Tibial artery (tissue), 4 donors: ENCODE measurements around the gene B2M.
A peak's percentile ranks its signal among the peaks of the same experiment; 100 is the strongest.
"Not testable (repeated sequence)": the region's sequence is repeated elsewhere in the genome, so short reads cannot be mapped to it uniquely, and the experiment has no call there.

Experiments
- DNase-seq, 2 donors: peaks; one replicate each; pipeline ENCODE4 v3.0.0-alpha.2; 2019
- H3K27ac ChIP-seq, 2 donors: fragments of 200-600 bp; sonication (generic) in 1 of 2; 1 replicate in 1 of 2; 2 replicates in 1 of 2; pipeline ENCODE4 v1.5.1; 2018 to 2019; ENCODE audit warnings: mild to moderate bottlenecking in 1 of 2
- H3K27me3 ChIP-seq, 2 donors: fragments of 200-600 bp; sonication (generic) in 1 of 2; one replicate each; pipeline versions ENCODE4 v1.5.1 to v1.6.0; 2016 to 2019
- H3K36me3 ChIP-seq, 3 donors: fragments of 200-600 bp; sonication (generic) in 2 of 3; one replicate each; pipeline ENCODE4 v1.5.1; 2016 to 2019; ENCODE audit warnings: mild to moderate bottlenecking in 2 of 3
- H3K4me1 ChIP-seq, 4 donors: fragments of 200-600 bp; sonication (generic) in 2 of 4; 1 replicate in 3 of 4; 2 replicates in 1 of 4; pipeline ENCODE4 v1.5.1; 2016 to 2019
- H3K4me3 ChIP-seq, 2 donors: fragments of 200-600 bp; sonication (generic) in 1 of 2; 1 replicate in 1 of 2; 2 replicates in 1 of 2; pipeline ENCODE4 v1.5.1; 2018 to 2019; ENCODE audit warnings: mild to moderate bottlenecking in 2 of 2
- H3K9me3 ChIP-seq, 3 donors: fragments of 200-600 bp; sonication (generic) in 1 of 3; one replicate each; pipeline ENCODE4 v1.5.1; 2016 to 2019
- intact Hi-C: fragments of 100-400 bp; cut with DNase I; formaldehyde crosslinking; loops from one replicate; pipeline ENCODE4 v1.15.0; 2023; ENCODE audit warnings: low total_unique reads
- TF ChIP-seq, protein P1 (sequence below), 2 experiments: fragments of 200-600 bp in 1 of 2; fragments of 450-650 bp in 1 of 2; IDR thresholded peaks; one replicate each; pipeline ENCODE4 v1.5.1; 2017 to 2019; ENCODE audit warnings: antibody characterized with exemption in 2 of 2, mild to moderate bottlenecking in 1 of 2, moderate library complexity in 1 of 2

Gene B2M

DNA sequence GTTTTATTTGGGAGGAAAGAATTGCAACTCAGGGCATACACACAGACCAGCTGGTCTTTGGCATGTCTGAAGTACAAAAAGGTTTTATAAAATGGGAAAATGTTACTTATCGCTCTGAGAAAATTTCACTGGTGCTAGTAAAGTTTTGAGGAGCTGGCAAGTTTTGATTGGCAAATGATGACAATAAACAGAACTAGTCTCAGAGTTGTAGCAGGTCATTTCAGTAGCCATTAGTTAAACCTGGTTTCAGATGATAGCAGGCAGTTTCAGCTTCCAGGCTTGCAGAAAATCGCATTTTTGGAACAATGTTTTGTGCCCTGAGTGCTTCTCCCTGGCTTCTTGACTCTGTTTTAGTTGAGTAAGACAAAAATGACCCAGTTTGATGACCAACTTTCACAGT, 10.7 kb downstream of the B2M start:
- H3K27ac ChIP-seq = no peak overlapping the region

DNA sequence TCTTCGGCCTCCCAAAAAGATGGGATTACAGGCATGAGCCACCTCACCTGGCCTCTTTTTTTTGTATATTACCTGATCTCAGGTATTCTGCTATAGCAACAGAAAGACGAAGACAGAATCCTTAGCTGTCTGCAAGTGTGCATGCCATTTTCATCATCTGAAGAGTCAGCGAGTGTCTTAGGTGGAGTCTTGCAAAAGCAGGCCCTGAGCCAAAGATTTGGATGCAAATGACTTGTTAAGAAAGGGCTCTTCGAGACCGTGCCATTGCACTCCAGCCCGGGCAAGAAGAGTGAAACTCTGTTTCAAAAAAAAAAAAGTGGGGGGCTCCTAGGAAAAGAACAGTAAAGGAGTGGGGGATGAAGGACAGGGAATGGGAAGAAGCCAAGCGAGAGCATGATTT, 14.8 kb downstream of the B2M start:
- Histone ChIP-seq H3K9me3 (no peaks in the 10 kb centered on the region), H3K27ac (peak overlapping the region; percentile 93 to 95), H3K4me3 (no peak overlapping the region), H3K4me1 (peaks cover 0 to 37% (median 4%) of the 10 kb centered on the region in 4 donors), H3K36me3 (no peaks in the 10 kb centered on the region), H3K27me3 (no peaks in the 10 kb centered on the region)
- TF ChIP-seq, protein P1, sequence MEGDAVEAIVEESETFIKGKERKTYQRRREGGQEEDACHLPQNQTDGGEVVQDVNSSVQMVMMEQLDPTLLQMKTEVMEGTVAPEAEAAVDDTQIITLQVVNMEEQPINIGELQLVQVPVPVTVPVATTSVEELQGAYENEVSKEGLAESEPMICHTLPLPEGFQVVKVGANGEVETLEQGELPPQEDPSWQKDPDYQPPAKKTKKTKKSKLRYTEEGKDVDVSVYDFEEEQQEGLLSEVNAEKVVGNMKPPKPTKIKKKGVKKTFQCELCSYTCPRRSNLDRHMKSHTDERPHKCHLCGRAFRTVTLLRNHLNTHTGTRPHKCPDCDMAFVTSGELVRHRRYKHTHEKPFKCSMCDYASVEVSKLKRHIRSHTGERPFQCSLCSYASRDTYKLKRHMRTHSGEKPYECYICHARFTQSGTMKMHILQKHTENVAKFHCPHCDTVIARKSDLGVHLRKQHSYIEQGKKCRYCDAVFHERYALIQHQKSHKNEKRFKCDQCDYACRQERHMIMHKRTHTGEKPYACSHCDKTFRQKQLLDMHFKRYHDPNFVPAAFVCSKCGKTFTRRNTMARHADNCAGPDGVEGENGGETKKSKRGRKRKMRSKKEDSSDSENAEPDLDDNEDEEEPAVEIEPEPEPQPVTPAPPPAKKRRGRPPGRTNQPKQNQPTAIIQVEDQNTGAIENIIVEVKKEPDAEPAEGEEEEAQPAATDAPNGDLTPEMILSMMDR (IDR thresholded peaks at IDR 0.05) = no peak
- DNase-seq = no peak
- intact Hi-C loops = no loop called here

More for the DNA sequence above, 10.7 kb downstream of the B2M start:
- Histone ChIP-seq H3K4me1 (peaks cover 0 to 10% (median 0%) of the 10 kb centered on the region in 4 donors), H3K27me3 (no peaks in the 10 kb centered on the region), H3K36me3 (peaks cover 18 to 21% (median 20%) of the 10 kb centered on the region in 3 donors), H3K4me3 (no peak overlapping the region), H3K9me3 (no peaks in the 10 kb centered on the region)
- TF ChIP-seq, protein P1 (IDR thresholded peaks at IDR 0.05) = no peak
- no peak for DNase-seq
- intact Hi-C loops = no loop called here

DNA sequence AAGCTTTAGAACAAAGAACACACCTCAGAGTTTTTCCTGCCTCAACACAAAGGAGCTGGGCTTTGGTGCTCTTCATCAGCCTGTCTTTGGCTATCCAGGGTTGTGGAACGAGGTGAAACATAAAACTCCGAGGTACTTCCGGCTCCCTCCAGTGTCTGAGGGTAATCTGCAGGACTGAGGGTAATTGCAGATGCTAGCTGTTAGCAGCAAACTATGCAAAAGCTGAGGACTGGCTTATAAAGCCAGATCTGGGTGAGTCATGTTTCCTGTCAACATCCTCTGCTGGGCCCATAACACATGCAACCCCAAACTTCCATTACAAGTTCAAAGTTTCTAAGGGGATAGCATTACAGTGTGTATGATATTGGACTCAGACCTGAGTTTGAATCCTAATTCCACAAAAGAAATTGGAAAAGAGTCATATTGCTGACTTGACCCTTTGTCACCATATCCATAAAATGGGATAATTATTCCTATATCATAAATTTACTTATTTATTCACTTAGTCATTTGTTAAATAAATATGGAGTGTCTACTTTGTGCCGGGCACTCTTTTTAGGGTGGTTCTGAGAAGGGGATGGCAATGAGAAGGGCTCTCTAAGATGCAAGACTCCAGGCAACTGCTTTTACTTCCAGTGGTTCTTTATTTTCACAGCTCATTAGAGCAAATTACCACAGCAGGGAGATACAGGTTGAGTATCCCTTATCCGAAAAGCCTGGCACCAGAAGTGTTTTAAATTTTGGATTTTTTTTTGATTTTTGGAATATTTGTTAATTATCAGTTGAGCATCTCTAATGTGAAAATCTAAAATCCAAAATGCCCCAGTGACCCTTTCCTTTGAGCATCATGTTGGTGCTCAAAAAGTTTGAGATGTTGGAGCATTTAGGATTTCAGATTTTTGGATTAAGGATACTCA, 15.5 kb downstream of the B2M start:
- Histone ChIP-seq H3K4me1 (peaks cover 0 to 37% (median 4%) of the 10 kb centered on the region in 4 donors), H3K27me3 (no peaks in the 10 kb centered on the region), H3K9me3 (no peaks in the 10 kb centered on the region), H3K4me3 (no peak overlapping the region), H3K36me3 (no peaks in the 10 kb centered on the region), H3K27ac (peak overlapping the region; percentile 93 to 95)
- DNase-seq = peak in 1 of 2 donors; percentile 66
- intact Hi-C loops = no loop called here
- TF ChIP-seq, protein P1 (IDR thresholded peaks at IDR 0.05) = no peak

DNA sequence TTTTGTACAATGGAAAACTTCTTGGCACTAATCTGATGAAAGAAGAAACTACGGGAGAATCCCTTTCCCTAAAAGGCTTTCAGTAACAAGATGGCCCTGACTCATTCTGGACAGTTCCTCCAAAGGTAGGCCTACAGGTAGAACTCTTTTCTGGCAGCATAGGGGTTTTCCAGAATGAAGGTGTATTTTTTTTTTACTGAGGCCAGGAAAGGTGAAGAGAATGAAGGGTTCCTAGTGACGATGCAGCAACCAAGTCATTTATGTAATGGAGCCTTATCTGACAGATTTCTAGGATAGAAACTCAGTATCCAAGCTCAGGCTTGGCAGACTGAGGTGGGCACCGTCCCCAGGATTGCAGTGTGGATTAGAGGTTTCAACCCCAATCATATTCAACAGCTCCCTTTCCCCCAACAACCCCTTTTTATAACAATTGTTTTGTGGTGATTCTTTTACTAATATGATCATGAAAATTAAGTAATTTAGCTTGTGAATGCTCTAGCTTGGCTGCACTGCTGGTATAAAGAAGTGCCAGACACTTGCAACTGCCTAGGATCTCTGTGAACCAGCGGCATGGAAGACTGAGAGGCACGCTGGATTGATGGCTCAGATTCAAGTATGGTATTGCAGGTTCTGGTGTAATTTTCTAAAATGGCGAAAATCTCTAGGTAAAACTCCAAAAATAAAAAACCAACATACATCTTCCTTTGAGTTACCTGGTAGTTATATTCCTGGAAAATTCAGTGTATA, 16.3 kb downstream of the B2M start:
- H3K9me3 ChIP-seq = no peaks in the 10 kb centered on the region
- no peak overlapping the region for H3K4me3 ChIP-seq
- TF ChIP-seq, protein P1 (IDR thresholded peaks at IDR 0.05) = no peak
- peaks cover 0 to 37% (median 4%) of the 10 kb centered on the region in 4 donors for H3K4me1 ChIP-seq
- H3K36me3 ChIP-seq = no peaks in the 10 kb centered on the region
- DNase-seq = no peak
- intact Hi-C loops = loop anchor here (1.0 kb wide), 1 partner anchor 16 kb away; the partner anchor contains the start of genes B2M and PATL2
- H3K27me3 ChIP-seq = no peaks in the 10 kb centered on the region
- H3K27ac ChIP-seq = peak overlapping the region; percentile 93 to 95

DNA sequence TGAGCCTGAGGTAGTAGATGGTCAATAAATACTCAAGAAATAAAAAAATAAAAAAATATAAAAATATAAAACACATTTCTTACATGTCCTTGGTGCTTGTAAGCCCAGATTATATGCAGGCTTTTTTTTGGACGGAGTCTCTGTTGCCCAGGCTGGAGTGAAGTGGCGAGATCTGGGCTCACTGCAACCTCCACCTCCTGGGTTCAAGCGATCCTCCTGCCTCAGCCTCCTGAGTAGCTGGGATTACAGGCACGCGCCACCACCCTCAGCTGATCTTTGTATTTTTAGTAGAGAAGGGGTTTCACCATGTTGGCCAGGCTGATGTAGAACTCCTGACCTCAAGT, 16.9 kb downstream of the B2M start:
- H3K4me1 ChIP-seq = peaks cover 0 to 37% (median 4%) of the 10 kb centered on the region in 4 donors
- H3K36me3 ChIP-seq, H3K27me3 ChIP-seq, H3K9me3 ChIP-seq, DNase-seq: not testable (repeated sequence)
- peak overlapping the region; percentile 93 to 95 for H3K27ac ChIP-seq
- intact Hi-C loops = loop anchor here (1.0 kb wide), 1 partner anchor 17 kb away; the partner anchor contains the start of genes B2M and PATL2
- H3K4me3 ChIP-seq = peak overlapping the region; percentile 82 to 86
